K562 (cell line): ENCODE data around the gene TNNT1. TPM values are rescaled to one million over a fixed set of nuclear protein-coding genes. Genes with fewer than 3 reads are reported as not detected.
A peak's percentile ranks its signal among the peaks of the same experiment; 100 is the strongest.

Source experiments
- CBFA2T3 ChIP-seq: fragments of 450-650 bp; IDR thresholded peaks from 2 replicates; pipeline ENCODE4 v1.6.1; 2017
- CREB3L1 ChIP-seq: fragments of 450-650 bp; IDR thresholded peaks from 2 replicates; pipeline ENCODE4 v1.6.1; 2014; ENCODE audit warnings: low read depth, mild to moderate bottlenecking, moderate library complexity, borderline replicate concordance
- DDX20 ChIP-seq: fragments of 450-650 bp; IDR thresholded peaks from 2 replicates; pipeline ENCODE4 v1.6.1; 2016; ENCODE audit warnings: missing genetic modification characterization, low read depth, mild to moderate bottlenecking, missing compliant biosample characterization, moderate library complexity
- E2F8 ChIP-seq: fragments of 450-650 bp; IDR thresholded peaks from 2 replicates; pipeline ENCODE4 v1.7.1; 2018; ENCODE audit warnings: mild to moderate bottlenecking, low read depth; ENCODE audit not compliant: partially characterized antibody
- FOXA1 ChIP-seq: fragments of 450-650 bp; IDR thresholded peaks from 2 replicates; pipeline ENCODE4 v1.6.1; 2016; ENCODE audit warnings: mild to moderate bottlenecking, borderline replicate concordance
- FOXO4 ChIP-seq: fragments of 450-650 bp; formaldehyde crosslinking; IDR thresholded peaks from 2 replicates; pipeline ENCODE4 v1.4.0; 2020; ENCODE audit warnings: mild to moderate bottlenecking, moderate library complexity
- GATAD2A ChIP-seq: fragments of 450-650 bp; IDR thresholded peaks from 2 replicates; pipeline ENCODE4 v1.6.1; 2017
- MAFF ChIP-seq: IDR thresholded peaks from 2 replicates; pipeline ENCODE4 v1.6.1; 2012; ENCODE audit warnings: low read length, improper control_type of control experiment
- MECOM ChIP-seq: fragments of 250-450 bp; sonication (Bioruptor Pico); IDR thresholded peaks from 2 replicates; pipeline ENCODE4 v1.8.0; 2022; ENCODE audit warnings: inconsistent platforms
- NFE2 ChIP-seq: IDR thresholded peaks from 2 replicates; pipeline ENCODE4 v1.6.1; 2014; ENCODE audit warnings: antibody characterized with exemption, low read depth
- NFRKB ChIP-seq: fragments of 450-650 bp; IDR thresholded peaks from 2 replicates; pipeline ENCODE4 v1.6.1; 2016; ENCODE audit warnings: low read depth
- PBX2 ChIP-seq, 2 experiments: IDR thresholded peaks in 1 of 2; conservative IDR thresholded peaks in 1 of 2; 2 replicates each; pipeline ENCODE4 v1.6.1; 2016; ENCODE audit warnings: low read depth in 2 of 2, mild to moderate bottlenecking in 1 of 2, missing compliant biosample characterization in 1 of 2, missing genetic modification characterization in 1 of 2, moderate library complexity in 1 of 2
- PCBP2 ChIP-seq: fragments of 200-400 bp; formaldehyde crosslinking; IDR thresholded peaks from 2 replicates; pipeline ENCODE4 v1.6.1; 2018; ENCODE audit warnings: low read length, low read depth, mild to moderate bottlenecking, moderate library complexity; ENCODE audit not compliant: poor library complexity, severe bottlenecking
- PHF20 ChIP-seq: fragments of 450-650 bp; IDR thresholded peaks from 2 replicates; pipeline ENCODE4 v1.6.1; 2018; ENCODE audit not compliant: partially characterized antibody
- SAFB2 ChIP-seq: fragments of 200-400 bp; formaldehyde crosslinking; IDR thresholded peaks from 2 replicates; pipeline ENCODE4 v1.6.1; 2018; ENCODE audit warnings: borderline replicate concordance, low read length, low read depth, moderate library complexity; ENCODE audit not compliant: severe bottlenecking
- SRSF9 ChIP-seq: fragments of 200-400 bp; formaldehyde crosslinking; IDR thresholded peaks from 2 replicates; pipeline ENCODE4 v1.6.1; 2017; ENCODE audit warnings: low read depth, low read length, borderline replicate concordance
- TAL1 ChIP-seq: fragments of 450-650 bp; IDR thresholded peaks from 2 replicates; pipeline ENCODE4 v1.6.1; 2016; ENCODE audit warnings: mild to moderate bottlenecking
- TEAD4 ChIP-seq, 2 experiments: sonication (generic) in 1 of 2; formaldehyde crosslinking in 1 of 2; IDR thresholded peaks; 2 replicates each; pipeline versions ENCODE4 v1.6.1 to v1.8.0; 2012 to 2022; ENCODE audit warnings: borderline replicate concordance in 1 of 2, inconsistent platforms in 1 of 2, low read length in 1 of 2, mild to moderate bottlenecking in 1 of 2, missing genetic modification reagents in 1 of 2
- XRCC4 ChIP-seq: IDR thresholded peaks from one replicate; pipeline ENCODE4 v1.6.1; 2011; ENCODE audit not compliant: insufficient read depth, insufficient read length; ENCODE audit errors: extremely low read depth
- ZNF133 ChIP-seq: fragments of 250-450 bp; sonication (Bioruptor Pico); IDR thresholded peaks from 2 replicates; pipeline ENCODE4 v1.4.0; 2020; ENCODE audit warnings: mild to moderate bottlenecking
- polyA plus RNA-seq, 8 experiments: library from polyadenylated mRNA; depleted of rRNA in 4 of 8; stranded (reverse) in 5 of 8; unstranded in 3 of 8; fragments of >200 nt; fragmentation: Nextera tagmentation in 2 of 8; fragmentation: Illumina TruSeq in 1 of 8; extraction: Ambion mirVana in 2 of 8; extraction: Trizol in 1 of 8; gene quantifications; 2 replicates each; pipeline versions ENCODE4 v1.2.1 to v1.2.3, GENCODE V29; 2011 to 2014; ENCODE audit warnings: inconsistent platforms in 1 of 8, missing spikeins in 1 of 8
- total RNA-seq, 7 experiments: library from RNA; depleted of rRNA in 6 of 7; stranded (reverse); fragments of >200 nt in 6 of 7; fragmentation: Illumina TruSeq in 2 of 7; extraction: Trizol in 2 of 7; gene quantifications; 2 replicates each; pipeline versions ENCODE4 v1.2.1 to v1.2.3, GENCODE V29; 2011 to 2021; ENCODE audit warnings: low replicate concordance in 1 of 7

TNNT1 gene
- total and polyA plus RNA-seq, 9 of the 15 experiments (the other 6 are each of a cell fraction or from before 2014, with no cell fraction given), result 31.8 to 390 (median 227) TPM

GRCh38 chr19:55146078-55146704 is 2.8 kb downstream of the TNNT1 start (continued):
- TF ChIP-seq E2F8 (no peak), CREB3L1 (no peak), DDX20 (tag) (no peak), SRSF9 (no peak), GATAD2A (peak; percentile 81; the same call in 1 of the 2 replicates), NFRKB (no peak), FOXO4 (no peak), TAL1 (peak; percentile 36; the same call in 1 of the 2 replicates), NFE2 (no peak), FOXA1 (no peak), MAFF (no peak), PHF20 (peak; percentile 49), SAFB2 (no peak), XRCC4 (no peak), PBX2 (CRISPR knock-in tag; IDR thresholded peaks at IDR 0.05; ENCODE audit: low read depth) (no peak), PBX2 (tag; conservative IDR thresholded peaks at IDR 0.05; ENCODE audit: low read depth) (no peak), PCBP2 (no peak), TEAD4 (IDR thresholded peaks at IDR 0.05; ENCODE audit: low read length) (peak; percentile 45; the same call in 1 of the 2 replicates), TEAD4 (CRISPR knock-in tag; IDR thresholded peaks at IDR 0.05; ENCODE audit: borderline replicate concordance) (no peak), CBFA2T3 (peak; percentile 68), ZNF133 (no peak), MECOM (CRISPR knock-in tag) (no peak)
